GM12872 (cell line): Measurements from ENCODE around the gene FALEC.
A peak's percentile ranks its signal among the peaks of the same experiment; 100 is the strongest.

Source experiments
- CTCF ChIP-seq: IDR thresholded peaks from 3 replicates; pipeline ENCODE4 v1.5.1; 2011; ENCODE audit warnings: low read depth, mild to moderate bottlenecking, low read length, moderate library complexity; ENCODE audit not compliant: insufficient read depth

FALEC gene

GRCh38 chr1:150560576-150561253 is 45.2 kb downstream of the FALEC start:
- peak; percentile 95 for TF ChIP-seq CTCF

GRCh38 chr1:150561254-150561973 is 45.9 kb downstream of the FALEC start:
- no peak for TF ChIP-seq CTCF

- no peak for TF ChIP-seq CTCF
These were observed 46.5 kb downstream of the FALEC start for GRCh38 chr1:150561974-150562445.

GRCh38 chr1:150562446-150563339 is 47.1 kb downstream of the FALEC start:
- TF ChIP-seq CTCF: no peak

GRCh38 chr1:150563340-150564038 is 47.9 kb downstream of the FALEC start:
- 0 out of 3 replicates have a peak, but pooled peaks have one; percentile 15 for TF ChIP-seq CTCF

GRCh38 chr1:150564051-150564991 is 48.8 kb downstream of the FALEC start:
- TF ChIP-seq CTCF: no peak
